Measurements from ENCODE around the gene TBC1D2B. TPM values are rescaled to one million over a fixed set of nuclear protein-coding genes. Genes with fewer than 3 reads are reported as not detected.

Gene TBC1D2B
- total and polyA plus RNA-seq, 2 of the 4 experiments (the other 2 are of a cell fraction) = 17.7 to 28.3 TPM

DNA sequence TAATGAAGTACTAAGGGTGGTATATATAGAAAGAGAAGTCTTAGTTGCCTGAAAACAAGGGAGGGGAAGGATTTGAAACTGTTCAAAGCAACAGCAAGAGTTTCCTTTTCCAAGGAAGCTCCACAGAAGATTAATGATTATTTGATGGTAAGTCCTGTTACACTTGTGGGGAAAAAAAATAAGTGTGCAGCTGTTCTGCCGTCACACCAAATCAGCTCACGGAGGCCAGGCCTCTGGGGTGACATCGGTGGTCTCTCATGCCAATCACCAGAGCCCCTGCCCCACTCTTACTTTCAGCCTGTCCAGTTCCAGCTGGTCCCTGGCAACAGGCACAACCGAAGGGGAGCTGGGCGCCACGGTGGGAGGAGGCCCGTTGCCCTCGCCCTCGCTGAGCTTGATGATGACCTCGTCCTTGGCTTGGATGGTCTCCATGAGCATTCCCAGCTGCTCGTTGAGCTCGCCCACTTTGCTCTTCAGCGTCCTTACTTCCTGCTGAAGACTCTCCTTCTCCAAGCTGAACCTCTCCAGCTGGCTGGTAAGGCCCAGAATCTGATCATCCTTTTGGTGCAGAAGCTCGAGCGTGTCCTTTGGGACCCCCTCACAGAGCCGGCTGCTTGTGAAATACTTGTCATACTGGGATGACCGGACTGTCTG is 53.5 kb downstream of the TBC1D2B start (continued):
- no peak for TF ChIP-seq RCOR1 (IDR thresholded peaks at IDR 0.05; ENCODE audit: insufficient replicate concordance, low read length)

DNA sequence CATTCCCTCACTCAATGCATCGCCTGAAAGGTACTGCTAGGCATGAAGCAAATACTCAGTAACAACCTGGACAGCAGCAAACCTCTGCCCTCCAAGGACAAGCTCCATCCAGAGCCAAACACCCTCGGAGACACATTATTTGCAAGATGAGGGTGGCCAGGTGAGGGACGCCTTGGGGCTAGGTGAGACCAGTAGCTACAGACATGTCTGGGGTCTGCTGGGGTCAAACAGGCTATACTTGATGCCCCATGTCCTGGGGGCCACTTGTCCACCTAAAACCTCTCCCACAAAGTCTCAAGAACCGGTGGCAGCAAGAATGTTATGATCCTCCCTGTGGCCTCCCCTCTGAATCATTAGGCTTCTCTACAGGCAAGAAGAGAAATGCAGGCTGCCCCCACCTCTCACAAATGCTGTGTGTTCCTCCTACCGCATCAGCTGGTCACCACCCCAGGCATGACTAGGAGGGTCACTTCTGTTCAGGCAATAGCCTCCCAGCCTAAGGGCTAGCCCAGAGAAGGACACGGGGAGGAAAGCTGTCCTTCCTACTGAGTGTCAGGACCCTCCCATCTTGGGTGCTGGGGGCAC is 54.3 kb downstream of the TBC1D2B start:
- Histone ChIP-seq H3K9me3 (ENCODE audit: control insufficient read depth, insufficient read depth, low read length) (no peaks in the 10 kb centered on the region), H4K5ac (ENCODE audit: low read depth, low read length) (no peak overlapping the region), H3K4me2 (ENCODE audit: low read depth, low read length) (no peak overlapping the region), H3K56ac (ENCODE audit: extremely low read depth, insufficient read depth, low read length) (no peak overlapping the region), H3K9me1 (ENCODE audit: insufficient read depth, low read length) (peaks cover 19% of the 10 kb centered on the region; the same call in 1 of the 2 replicates), H2BK120ac (ENCODE audit: low read depth, low read length) (no peak overlapping the region), H2AK9ac (replicated peaks; ENCODE audit: low read depth, low read length, poor library complexity) (no peak overlapping the region), H2BK5ac (ENCODE audit: low read depth, low read length, poor library complexity, severe bottlenecking) (no peak overlapping the region), H3K4ac (ENCODE audit: low read depth, low read length) (no peak overlapping the region; the same call in 1 of the 2 replicates), H4K91ac (ENCODE audit: insufficient read depth, low read depth, low read length) (no peak overlapping the region), H3K18ac (ENCODE audit: low read depth, low read length) (no peak overlapping the region; the same call in 1 of the 2 replicates), H2BK15ac (ENCODE audit: low read depth, low read length) (no peak overlapping the region), H3K4me3 (ENCODE audit: insufficient read depth, low read depth, low read length) (no peak overlapping the region), H4K8ac (ENCODE audit: low read depth in 2 of 2, low read length in 2 of 2) (no peak overlapping the region), H2AK5ac (ENCODE audit: low read depth, low read length) (no peak overlapping the region), H3K36me3 (ENCODE audit: control insufficient read depth, insufficient read depth, low read length) (peaks cover 51% of the 10 kb centered on the region), H3K79me1 (ENCODE audit: low read depth in 1 of 2, low read length in 2 of 2) (peaks cover 14 to 33% of the 10 kb centered on the region in 2 experiments), H2AFZ (replicated peaks; ENCODE audit: low read length, poor library complexity) (no peak overlapping the region), H4K20me1 (ENCODE audit: insufficient read depth, low read length) (peaks cover 5% of the 10 kb centered on the region; the same call in 1 of the 2 replicates), H3K27ac (ENCODE audit: insufficient read depth, low read length) (no peak overlapping the region), H3K14ac (replicated peaks; ENCODE audit: low read depth, low read length) (no peak overlapping the region), H3K9ac (ENCODE audit: low read depth, low read length) (no peak overlapping the region), H3K23ac (ENCODE audit: low read depth, low read length) (no peak overlapping the region), H3K27me3 (ENCODE audit: control insufficient read depth, insufficient read depth, low read length) (no peaks in the 10 kb centered on the region), H2BK20ac (ENCODE audit: low read depth, low read length) (no peak overlapping the region), H3K4me1 (ENCODE audit: control insufficient read depth, insufficient read depth, low read length) (peaks cover 9% of the 10 kb centered on the region)
- WGBS, 2 experiments (ENCODE audit: extremely low coverage in 2 of 2, insufficient read length in 1 of 2) = 55% methylated on average over 2 of the region's 6 CpGs; no CpG with 5 or more reads in 1 of the 2 experiments
- POLR2A ChIA-PET (ENCODE audit: unreplicated experiment) = no interaction called here
- no peak for TF ChIP-seq POLR2A (IDR thresholded peaks at IDR 0.05; ENCODE audit: low read depth, low read length)
- TF ChIP-seq, protein P1, sequence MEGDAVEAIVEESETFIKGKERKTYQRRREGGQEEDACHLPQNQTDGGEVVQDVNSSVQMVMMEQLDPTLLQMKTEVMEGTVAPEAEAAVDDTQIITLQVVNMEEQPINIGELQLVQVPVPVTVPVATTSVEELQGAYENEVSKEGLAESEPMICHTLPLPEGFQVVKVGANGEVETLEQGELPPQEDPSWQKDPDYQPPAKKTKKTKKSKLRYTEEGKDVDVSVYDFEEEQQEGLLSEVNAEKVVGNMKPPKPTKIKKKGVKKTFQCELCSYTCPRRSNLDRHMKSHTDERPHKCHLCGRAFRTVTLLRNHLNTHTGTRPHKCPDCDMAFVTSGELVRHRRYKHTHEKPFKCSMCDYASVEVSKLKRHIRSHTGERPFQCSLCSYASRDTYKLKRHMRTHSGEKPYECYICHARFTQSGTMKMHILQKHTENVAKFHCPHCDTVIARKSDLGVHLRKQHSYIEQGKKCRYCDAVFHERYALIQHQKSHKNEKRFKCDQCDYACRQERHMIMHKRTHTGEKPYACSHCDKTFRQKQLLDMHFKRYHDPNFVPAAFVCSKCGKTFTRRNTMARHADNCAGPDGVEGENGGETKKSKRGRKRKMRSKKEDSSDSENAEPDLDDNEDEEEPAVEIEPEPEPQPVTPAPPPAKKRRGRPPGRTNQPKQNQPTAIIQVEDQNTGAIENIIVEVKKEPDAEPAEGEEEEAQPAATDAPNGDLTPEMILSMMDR (conservative IDR thresholded peaks at IDR 0.05; ENCODE audit: low read depth, low read length) = no peak
- TF ChIP-seq CHD1 (IDR thresholded peaks at IDR 0.05; ENCODE audit: low read depth, low read length) = no peak
- no peak for TF ChIP-seq MAZ (IDR thresholded peaks at IDR 0.05; ENCODE audit: borderline replicate concordance, low read depth, low read length)
- TF ChIP-seq, protein P2, sequence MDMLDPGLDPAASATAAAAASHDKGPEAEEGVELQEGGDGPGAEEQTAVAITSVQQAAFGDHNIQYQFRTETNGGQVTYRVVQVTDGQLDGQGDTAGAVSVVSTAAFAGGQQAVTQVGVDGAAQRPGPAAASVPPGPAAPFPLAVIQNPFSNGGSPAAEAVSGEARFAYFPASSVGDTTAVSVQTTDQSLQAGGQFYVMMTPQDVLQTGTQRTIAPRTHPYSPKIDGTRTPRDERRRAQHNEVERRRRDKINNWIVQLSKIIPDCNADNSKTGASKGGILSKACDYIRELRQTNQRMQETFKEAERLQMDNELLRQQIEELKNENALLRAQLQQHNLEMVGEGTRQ (IDR thresholded peaks at IDR 0.05; ENCODE audit: low read depth, low read length) = no peak
- TF ChIP-seq RCOR1 (IDR thresholded peaks at IDR 0.05; ENCODE audit: insufficient replicate concordance, low read length) = no peak
- TF ChIP-seq BHLHE40 (IDR thresholded peaks at IDR 0.05; ENCODE audit: low read depth, low read length) = no peak
- TF ChIP-seq RFX5 (IDR thresholded peaks at IDR 0.05; ENCODE audit: low read depth, low read length) = no peak
- TF ChIP-seq MAFK (IDR thresholded peaks at IDR 0.05; ENCODE audit: low read depth, low read length) = no peak
- TF ChIP-seq CEBPB (IDR thresholded peaks at IDR 0.05; ENCODE audit: low read depth, low read length) = no peak
- TF ChIP-seq RAD21 (IDR thresholded peaks at IDR 0.05; ENCODE audit: low read length) = no peak
- TF ChIP-seq SMC3 (IDR thresholded peaks at IDR 0.05; ENCODE audit: low read depth, low read length) = no peak
- intact Hi-C loops (cut with micrococcal nuclease) (loop anchor here (2.0 kb wide), 1 partner anchor 40 kb away; no protein-coding TSS in a partner anchor), in situ Hi-C loops (cut with MboI; ENCODE audit: low sequenced_read_pairs) (no loop called here), dilution Hi-C loops (cut with HindIII; ENCODE audit: low sequenced_read_pairs, unreplicated experiment) (no loop called here)
- CTCF ChIA-PET = no interaction called here
- no TSS peak for BruUV-seq (replicated peaks)
- no peak for ATAC-seq (ENCODE audit: low read depth)
- DNase-seq = no peak

Data from IMR-90 (cell line).